ENCODE measurements around the gene FERD3L.

DNA sequence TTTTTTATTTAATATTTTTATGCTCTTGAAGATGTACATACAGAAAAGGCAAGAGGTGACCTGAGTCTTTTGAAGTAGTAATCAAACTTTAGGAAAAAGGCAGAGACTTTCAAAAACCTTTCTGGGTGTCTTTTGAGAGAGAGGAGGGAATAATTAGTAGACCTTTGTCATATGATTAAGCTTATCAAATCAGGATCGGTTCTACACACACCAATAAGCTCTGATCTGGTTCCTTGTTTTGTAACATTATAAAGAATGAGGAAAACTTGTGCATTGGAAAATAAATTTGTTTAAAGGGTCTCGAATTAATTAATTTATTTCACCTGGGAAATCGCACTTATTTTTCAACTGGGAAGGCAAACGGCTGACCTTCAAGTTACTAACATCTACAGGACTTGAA lies 39.7 kb downstream of the FERD3L start:
- TF ChIP-seq, protein P1, sequence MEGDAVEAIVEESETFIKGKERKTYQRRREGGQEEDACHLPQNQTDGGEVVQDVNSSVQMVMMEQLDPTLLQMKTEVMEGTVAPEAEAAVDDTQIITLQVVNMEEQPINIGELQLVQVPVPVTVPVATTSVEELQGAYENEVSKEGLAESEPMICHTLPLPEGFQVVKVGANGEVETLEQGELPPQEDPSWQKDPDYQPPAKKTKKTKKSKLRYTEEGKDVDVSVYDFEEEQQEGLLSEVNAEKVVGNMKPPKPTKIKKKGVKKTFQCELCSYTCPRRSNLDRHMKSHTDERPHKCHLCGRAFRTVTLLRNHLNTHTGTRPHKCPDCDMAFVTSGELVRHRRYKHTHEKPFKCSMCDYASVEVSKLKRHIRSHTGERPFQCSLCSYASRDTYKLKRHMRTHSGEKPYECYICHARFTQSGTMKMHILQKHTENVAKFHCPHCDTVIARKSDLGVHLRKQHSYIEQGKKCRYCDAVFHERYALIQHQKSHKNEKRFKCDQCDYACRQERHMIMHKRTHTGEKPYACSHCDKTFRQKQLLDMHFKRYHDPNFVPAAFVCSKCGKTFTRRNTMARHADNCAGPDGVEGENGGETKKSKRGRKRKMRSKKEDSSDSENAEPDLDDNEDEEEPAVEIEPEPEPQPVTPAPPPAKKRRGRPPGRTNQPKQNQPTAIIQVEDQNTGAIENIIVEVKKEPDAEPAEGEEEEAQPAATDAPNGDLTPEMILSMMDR (IDR thresholded peaks at IDR 0.05) = no peak
- TF ChIP-seq POLR2A (IDR thresholded peaks at IDR 0.05) = no peak
